OCI-LY3 (cell line): ENCODE data around the gene PSMF1.

Experiments
- EZH2phosphoT487 ChIP-seq: fragments of 200-600 bp; shearing (Covaris generic); IDR thresholded peaks from 2 replicates; pipeline ENCODE4 v1.6.1; 2018; ENCODE audit warnings: antibody characterized with exemption, mixed run types, low read depth
- TF ChIP-seq, protein P1 (sequence below): fragments of 200-600, 300-600 bp; sonication (generic); IDR thresholded peaks from 2 replicates; pipeline ENCODE4 v1.5.1; 2014; ENCODE audit warnings: antibody characterized with exemption, low read length, low read depth

DNA sequence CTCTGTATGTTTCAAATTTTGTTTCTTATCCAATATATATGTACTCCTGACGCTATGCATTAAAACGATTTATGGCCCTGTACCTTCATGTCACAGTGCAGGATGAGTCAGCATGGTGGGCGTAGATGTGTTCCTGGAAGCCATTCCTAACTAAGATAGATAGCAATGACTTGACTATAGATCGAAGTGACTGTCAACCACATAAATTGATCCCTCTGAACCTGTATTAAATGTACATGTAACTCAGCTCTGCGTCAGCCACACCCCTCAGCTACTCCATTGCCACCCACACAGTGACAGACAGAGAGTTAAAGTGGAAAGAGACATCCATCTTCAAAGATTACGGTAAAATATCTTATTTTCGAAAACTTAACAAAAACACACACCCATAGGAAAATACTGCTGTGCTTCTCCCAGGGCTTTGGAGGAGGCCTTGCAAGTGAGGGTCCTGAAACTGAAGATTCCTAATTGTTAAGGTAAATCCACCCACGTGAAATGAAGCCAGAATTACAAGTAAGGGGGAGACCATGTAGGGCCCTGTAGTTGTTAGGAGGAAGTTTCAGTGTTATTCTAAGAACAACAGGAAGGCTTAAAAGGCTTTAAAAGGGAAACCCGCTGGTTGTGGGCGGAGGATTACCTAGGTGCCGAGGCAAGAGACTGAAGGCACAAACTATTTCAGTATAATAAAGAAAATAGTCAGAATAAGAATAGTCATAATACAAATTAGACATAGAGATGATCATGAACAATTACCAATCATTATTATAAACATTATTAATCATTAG, 97.2 kb downstream of the PSMF1 start:
- no peak for TF ChIP-seq EZH2phosphoT487
- TF ChIP-seq, protein P1, sequence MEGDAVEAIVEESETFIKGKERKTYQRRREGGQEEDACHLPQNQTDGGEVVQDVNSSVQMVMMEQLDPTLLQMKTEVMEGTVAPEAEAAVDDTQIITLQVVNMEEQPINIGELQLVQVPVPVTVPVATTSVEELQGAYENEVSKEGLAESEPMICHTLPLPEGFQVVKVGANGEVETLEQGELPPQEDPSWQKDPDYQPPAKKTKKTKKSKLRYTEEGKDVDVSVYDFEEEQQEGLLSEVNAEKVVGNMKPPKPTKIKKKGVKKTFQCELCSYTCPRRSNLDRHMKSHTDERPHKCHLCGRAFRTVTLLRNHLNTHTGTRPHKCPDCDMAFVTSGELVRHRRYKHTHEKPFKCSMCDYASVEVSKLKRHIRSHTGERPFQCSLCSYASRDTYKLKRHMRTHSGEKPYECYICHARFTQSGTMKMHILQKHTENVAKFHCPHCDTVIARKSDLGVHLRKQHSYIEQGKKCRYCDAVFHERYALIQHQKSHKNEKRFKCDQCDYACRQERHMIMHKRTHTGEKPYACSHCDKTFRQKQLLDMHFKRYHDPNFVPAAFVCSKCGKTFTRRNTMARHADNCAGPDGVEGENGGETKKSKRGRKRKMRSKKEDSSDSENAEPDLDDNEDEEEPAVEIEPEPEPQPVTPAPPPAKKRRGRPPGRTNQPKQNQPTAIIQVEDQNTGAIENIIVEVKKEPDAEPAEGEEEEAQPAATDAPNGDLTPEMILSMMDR, result no peak
